Left colon (tissue), 2 donors: ENCODE data around the gene RAB20. TPM values are rescaled to one million over a fixed set of nuclear protein-coding genes. Genes with fewer than 3 reads are reported as not detected.
"Not testable (repeated sequence)": the region's sequence is repeated elsewhere in the genome, so short reads cannot be mapped to it uniquely, and the experiment has no call there.

ENCODE experiments used
- ATAC-seq: fragments of 200-7000 bp; cut with Tn5 transposase; one replicate; pipeline ENCODE4 v1.9.1; 2020; ENCODE audit warnings: mild to moderate bottlenecking, moderate library complexity
- DNase-seq, 2 donors: peaks; one replicate each; pipeline ENCODE4 v3.0.0-alpha.2; 2020
- intact Hi-C, 2 donors: fragments of 100-400 bp; cut with DNase I in 1 of 2; cut with micrococcal nuclease in 1 of 2; formaldehyde crosslinking; loops; one replicate each; pipeline versions ENCODE4 v1.11.2 to v1.14.0; 2022; cut with DNase I, micrococcal nuclease
- total RNA-seq, 2 donors: library from RNA; stranded (reverse); fragmentation: NEBNext Ultra II Directional; extraction: Animal tissue kit (Norgen Biotek cat#: 25700); gene quantifications; one replicate each; pipeline ENCODE4 v1.2.1, GENCODE V29; 2021
- donor health status: DM: no; HTN: no; CAD: no.
- donor health status: DM: yes; HTN: yes; CAD: no.

Gene RAB20
- total RNA-seq, 2 donors from 2014 or later = 37.1 to 53.5 TPM

DNA sequence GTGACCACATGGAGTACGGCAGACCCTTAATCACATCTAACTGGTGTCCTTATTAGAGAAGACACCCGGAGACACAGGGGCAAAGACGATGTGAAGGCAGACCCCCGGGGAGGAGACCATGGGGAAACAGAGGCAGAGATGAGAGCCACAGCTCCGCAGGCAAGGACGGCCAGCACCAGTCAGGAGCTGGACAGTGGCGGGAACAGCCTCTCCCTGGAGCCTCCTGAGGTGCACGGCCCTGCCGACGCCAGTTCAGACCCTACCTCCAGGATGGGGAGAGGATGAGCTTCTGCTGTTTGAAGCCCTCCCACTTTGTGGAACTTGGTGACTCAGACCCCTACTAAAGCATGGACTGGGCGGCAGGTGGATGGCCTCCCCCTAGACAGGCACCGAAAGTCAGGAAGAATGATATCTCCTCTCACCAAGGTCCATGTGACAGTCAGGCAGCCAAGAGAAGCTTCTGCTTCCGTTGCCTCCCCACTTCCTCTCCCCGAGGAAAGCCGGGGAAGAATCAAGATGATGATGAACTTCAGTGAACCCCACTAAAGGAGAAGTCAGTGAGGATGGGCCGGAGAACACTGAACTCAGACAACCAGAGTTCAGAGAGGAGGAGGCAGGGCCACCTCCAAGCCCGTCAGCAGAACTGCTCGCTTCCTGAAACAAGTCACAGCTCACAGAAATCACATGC is 25.4 kb downstream of the RAB20 start:
- intact Hi-C loops = no loop called here
- ATAC-seq = peak; percentile 9
- peak in 1 of 2 donors; percentile 62 for DNase-seq

DNA sequence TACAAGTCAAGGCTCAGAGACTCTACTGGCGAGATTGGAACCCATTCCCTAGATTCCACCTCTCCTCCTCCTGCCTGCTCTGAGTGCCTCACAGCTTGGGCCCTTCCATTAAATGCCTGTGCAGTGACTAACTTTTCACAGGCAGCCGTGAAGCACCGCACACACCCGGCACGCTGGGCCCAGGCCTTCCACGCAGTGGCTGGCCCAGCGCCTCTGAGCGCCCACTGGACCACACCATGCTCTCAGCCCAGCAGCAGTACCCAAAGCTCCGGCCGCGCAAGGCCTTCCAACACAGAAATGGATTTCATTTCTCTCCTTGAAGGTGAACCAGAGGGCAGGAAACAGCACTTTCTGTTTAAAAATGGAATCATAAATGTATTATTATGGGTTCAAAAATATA is 26.0 kb downstream of the RAB20 start:
- no peak for ATAC-seq
- intact Hi-C loops = no loop called here
- DNase-seq = no peak

DNA sequence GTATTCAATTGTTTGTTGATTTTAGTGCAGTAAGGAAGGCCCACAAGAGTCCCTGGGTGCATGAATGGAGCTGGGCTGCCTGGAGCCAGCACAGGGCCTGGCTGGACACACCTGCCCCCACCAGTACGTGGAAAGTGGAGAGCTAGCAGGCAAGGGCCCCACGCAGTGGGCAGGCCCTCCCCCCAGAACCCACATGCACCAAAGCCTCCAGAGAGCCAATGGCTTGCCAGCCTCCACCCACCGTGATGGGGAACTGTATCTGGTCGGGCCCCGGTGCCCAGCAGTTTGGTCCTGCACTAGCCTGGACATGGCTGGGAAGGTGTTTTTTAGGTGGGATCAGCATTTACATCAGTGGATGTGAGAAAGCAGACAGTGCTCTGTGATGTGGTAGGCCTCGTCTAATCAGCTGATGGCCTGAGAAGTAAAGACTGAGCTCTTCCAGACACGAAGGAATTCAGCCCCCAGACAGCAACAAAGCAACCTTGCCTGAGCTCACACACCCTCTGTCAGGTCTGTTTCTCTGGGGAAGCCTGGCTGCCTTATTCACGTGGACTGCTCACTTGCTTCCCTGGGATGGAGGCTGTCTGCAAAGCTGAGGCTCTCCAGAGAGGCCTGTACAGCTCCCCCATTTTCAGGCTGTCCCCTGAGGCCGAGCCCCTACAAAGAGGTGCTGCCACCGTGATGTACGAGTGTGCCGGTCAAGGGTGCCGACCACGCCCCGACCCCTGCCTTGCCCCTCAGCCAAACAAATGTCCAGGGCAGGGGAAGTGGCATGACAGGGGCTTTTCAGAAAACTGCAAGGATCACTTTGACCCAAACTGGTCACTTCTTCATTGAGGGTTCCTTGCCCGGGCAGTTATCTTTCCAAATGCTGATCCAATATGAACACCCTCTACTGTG is 27.5 kb downstream of the RAB20 start:
- DNase-seq = no peak
- ATAC-seq = no peak
- intact Hi-C loops = no loop called here

DNA sequence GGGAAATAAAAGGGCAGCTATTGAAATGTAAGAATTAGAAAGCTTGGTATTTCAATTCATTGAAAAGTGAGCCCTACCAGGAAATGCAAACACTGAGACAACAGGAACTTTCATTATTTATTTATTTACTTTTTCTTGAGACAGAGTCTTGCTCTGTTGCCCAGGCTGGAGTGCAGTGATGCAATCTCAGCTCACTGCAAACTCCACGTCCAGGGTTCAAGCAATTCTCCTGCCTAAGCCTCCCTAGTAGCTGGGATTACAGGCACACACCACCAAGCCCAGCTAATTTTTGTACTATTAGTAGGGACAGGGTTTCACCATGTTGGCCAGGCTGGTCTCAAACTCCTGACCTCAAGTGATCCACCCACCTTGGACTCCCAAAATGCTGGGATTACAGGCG is 29.3 kb downstream of the RAB20 start:
- DNase-seq, ATAC-seq, intact Hi-C loops: not testable (repeated sequence)

DNA sequence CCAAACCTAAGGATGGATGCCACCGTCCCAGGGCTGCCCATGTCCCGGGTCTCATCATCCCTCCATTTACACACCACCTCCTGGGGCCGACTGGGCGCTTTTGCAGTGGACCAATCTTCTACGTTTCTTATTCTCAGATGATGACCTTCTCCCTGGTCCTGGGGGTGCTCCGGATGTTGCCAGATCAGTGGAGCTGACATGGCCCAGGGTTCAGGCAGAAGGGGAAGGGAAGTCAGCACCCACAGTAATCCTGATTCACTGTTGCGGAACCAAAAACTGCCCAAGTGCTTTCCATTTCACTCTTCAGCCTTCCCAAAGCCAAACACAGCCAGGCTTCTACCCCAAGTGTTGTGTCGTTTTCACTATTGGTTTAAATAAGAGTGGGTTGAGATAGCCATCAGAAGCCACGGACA is 29.8 kb downstream of the RAB20 start:
- intact Hi-C loops = no loop called here
- ATAC-seq = no peak
- no peak for DNase-seq

DNA sequence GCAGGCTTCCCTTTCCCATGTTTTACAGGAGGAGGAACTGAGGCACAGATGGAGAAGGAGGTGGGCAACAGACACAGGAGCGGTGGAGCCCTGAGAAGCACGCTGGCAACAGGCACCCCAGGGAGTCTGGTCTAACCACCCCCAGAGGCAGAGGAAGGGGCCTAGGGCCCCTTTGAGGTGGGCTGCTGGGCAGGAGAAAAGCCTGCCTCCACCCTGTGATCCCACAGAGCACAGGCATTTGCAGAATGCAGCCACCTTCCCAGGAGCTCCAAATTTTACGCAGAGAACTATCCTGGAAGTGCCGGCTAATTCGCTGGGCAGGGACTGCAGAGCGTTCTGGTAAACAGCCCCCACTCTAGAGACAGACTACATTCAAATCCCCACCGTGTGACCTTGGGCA is 30.4 kb downstream of the RAB20 start:
- intact Hi-C loops = no loop called here

DNA sequence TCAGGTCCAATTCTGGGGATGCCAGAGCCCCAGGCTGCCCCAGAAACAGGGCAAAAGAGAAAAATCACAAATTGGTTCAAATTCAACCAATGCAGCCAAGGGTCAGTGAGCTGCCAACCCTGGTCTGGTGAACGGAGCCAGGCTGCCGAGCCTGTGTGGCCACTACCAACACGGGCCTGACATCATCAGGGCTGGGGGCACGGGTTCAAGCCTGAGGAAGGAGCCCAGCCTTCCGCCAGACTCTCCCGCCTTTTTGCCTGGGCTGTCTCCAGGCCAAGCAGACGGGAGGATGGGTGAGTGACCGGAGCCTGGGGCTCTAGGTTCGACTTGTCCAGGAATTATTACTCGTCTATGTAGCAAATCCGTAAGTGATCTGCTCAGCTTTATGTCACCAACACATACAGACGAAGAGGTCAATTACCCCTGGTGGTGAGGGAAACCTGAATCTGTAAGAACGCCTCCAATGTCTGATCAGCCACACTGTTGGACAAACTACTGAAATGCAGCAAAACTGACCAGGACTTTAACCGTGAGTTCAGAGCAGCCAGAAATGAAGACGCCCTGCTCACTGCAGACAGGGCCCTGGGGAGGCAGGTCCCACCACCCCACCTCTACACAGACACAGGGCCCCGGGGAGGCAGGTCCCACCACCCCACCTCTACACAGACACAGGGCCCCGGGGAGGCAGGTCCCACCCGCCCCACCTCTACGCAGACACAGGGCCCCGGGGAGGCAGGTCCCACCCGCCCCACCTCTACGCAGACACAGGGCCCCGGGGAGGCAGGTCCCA is 31.8 kb downstream of the RAB20 start:
- no peak for ATAC-seq
- DNase-seq = no peak
- intact Hi-C loops = no loop called here

More for the DNA sequence above, 30.4 kb downstream of the RAB20 start:
- DNase-seq = no peak
- ATAC-seq = no peak

DNA sequence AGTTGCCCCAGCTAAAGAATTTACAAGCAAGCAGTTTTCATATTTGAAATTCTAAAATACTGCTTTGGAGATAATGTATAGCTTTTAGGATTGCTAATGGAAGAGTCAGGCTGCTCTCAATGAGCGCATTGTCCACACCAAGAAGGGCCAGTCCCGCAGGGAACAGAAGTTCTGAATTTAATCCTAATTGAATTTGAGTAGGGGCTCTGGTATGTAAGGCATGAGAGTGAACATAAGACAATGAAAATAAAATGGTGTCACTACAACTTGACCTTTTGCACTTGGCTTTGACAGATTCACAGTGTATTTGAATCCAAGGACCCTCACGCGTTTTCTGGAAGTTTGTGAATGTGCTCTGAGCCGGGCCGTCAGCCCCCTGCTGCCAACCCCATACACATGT is 32.6 kb downstream of the RAB20 start:
- intact Hi-C loops = no loop called here
- no peak for DNase-seq
- ATAC-seq = no peak

DNA sequence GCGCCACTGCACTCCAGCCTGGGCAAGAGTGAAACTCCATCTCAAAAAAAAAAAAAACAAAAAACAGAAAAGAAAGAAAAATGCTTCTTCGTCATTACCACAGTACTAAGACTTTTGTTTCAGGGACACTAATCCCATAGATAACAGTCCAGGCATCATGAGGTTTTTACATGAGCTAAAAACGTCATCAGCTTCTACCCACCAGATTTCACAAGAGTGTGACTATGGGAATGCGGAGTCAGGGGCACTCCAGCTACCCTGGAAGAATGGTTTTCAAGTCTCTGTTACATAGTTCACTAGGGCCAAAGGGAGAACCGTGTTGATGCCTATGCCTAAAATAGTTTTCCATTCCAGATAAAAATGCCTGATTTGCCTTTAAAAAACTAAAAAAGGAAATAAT is 33.2 kb downstream of the RAB20 start:
- no peak for DNase-seq
- no peak for ATAC-seq
- intact Hi-C loops = no loop called here

DNA sequence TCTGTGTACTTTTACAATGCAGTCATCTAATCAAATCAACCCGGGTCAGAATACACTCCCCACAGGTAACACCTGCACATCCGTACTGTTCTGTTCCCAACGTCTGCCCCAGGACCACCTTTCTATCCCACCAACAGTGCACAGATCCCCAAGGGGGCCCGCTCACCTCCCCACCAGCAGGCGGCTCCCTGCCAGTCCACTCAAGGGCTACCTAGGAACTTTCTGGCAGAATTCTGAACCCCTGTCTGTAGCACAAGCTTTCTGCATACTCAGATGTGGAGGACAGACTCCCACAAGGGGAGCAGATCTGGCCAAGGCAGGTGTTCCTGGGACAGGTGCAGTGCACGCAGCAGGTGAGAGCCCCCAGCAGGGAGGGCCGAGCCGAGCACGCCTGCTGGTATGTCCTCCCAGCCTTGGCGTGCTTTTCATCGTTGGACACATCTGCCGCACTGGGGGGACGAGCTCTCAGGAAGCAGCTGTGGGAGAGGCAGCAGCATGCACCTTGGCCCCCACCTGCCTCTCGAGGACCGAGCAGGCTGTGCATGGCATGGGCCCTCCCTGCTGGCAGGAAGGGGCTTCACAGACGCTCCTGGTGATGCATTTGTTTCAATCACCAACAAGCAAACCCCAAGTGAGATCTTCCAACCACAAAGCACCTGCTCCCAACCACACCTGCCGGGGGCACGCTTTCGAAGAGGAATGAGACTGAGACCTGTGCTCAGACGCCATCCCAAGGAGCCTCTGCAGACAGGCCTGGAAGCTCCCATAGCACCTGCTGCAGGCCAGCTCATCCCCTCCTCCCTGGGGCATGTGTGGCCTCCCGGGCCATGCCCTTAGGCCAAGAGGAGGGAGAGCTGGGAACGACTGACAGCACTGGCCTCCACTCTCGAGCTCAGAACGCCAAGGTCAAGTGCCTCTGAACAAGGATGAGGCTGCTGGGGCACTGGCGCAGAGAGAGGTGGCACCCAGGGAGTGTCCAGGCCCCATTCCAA is 35.9 kb downstream of the RAB20 start:
- DNase-seq (peak; percentile 44 to 70), ATAC-seq (peak; percentile 49)
- intact Hi-C loops = no loop called here

DNA sequence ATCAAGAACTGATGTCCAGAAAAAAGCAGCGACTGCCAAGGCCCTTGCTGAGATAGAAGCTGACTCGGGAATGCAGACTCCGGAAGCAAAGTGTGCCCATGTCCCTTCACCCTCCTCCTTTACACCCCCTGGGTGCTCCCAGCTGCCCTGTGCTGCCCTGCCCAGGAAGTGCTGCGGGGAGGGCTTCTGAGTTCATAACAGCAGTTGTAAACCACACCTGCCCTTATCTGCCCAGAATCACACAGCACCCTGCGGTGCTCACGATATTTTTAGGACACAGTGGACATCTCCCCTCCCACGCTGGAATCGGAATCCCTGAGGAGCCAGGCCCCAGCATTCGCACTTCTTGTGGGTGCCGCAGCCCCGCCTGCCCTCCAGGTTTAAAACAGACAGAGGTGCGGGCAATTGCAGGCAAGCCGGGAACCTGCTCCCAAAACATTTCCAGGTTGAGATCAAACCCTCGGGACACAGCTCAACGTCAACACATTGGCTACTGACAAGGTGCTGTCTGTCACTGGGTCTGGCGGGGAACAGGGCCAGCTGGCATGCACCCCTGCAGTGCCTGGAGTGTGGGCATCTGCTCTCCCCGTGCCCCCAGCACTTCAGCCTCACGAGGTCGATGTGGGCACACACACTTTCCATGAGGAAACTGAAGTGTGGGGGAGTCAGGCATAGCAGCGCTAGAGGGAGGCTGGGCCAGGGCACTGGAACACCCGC is 36.8 kb downstream of the RAB20 start:
- DNase-seq = peak; percentile 81 to 92
- intact Hi-C loops = no loop called here
- ATAC-seq = peak; percentile 75

DNA sequence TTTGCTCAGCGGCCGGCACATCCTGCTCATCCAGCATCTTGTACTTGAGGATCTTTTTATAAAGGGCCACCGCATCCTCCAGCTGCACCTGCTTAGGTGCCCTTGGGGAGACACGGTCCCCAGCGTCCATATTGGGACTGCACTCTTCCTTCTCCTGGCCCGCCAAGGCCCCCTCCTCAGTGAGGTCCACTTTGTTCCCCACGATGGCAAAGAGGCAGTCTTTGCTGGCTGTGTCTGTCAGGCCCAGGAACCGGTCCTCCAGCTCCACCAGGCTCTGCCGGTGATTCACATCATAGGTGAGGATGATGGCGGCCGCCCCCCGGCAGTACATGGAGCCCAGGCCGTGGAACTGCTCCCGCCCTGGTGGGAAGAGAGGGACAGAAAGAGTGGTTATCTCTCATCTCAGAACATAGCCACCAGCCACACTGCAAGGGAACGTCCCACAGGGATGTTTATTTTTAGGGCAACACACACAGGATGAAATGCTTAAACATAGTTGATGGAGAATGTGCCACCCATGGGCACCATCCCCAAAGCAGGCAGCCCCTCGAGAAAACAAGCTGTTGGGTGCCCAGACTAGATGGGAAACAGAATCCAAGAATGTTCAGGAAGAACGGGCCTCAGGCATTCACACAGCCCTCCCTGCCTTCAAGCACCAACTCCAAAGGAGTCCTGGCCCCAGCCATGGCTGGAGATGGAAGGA is 37.5 kb downstream of the RAB20 start:
- no peak for DNase-seq
- ATAC-seq = no peak
- intact Hi-C loops = no loop called here

DNA sequence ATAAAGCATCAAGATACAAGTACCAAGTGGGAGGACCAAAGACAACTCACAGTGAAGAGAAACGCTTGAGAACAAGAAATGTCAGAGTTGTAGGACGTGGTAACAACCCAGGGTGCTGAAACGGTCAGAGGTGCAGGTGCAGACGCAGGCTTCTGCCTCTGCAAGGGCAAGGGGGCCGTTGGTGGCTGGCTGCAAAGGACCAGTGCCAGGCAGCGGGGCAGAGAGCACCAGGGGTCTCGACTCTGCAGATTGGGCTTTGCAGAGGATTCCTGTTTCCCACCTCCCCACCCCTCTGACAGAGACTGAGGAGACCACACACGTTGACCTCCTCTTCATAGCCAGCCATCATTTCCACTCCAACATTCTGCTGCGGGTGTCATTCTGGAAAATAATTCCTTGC is 38.3 kb downstream of the RAB20 start:
- ATAC-seq (no peak), DNase-seq (no peak)
- intact Hi-C loops = no loop called here

DNA sequence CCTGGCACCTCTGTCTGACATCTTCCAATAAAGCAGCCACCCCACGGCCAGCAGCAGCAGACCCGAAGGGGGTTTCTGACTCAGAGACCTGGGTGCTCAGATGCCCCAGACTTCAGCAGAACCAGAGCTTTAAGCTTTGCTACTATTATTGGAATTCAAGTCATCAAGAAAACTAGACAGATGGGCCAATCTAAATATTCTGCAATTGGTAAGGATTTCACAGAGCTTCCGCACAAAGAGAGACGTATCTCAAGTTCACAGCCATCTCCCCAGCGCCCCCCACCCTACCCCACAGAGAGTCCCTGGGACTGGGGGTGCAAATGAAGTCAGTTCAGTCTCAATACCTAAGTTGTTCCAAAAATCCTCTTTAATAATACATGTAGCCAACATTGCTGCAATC is 38.8 kb downstream of the RAB20 start:
- intact Hi-C loops = no loop called here
- no peak for DNase-seq
- no peak for ATAC-seq

DNA sequence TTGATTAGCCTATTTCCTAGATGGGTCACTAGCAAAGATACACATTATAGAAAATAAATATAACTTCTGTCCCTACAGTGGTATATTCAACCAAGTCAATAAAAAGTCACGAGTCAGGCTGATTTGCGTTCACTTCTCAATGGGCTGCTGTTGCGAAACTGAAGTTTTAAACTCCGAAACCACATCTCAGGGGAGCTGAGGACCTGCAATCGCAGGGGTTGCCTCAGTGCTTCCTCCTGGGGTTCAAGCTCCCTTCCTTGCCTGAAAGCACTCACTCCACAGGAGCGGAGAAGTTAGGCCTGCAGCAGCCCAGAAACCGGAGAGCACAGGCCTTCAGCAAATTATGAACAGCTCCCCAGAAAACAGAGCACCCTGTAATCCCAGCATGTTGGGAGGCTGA is 39.6 kb downstream of the RAB20 start:
- ATAC-seq = no peak

DNA sequence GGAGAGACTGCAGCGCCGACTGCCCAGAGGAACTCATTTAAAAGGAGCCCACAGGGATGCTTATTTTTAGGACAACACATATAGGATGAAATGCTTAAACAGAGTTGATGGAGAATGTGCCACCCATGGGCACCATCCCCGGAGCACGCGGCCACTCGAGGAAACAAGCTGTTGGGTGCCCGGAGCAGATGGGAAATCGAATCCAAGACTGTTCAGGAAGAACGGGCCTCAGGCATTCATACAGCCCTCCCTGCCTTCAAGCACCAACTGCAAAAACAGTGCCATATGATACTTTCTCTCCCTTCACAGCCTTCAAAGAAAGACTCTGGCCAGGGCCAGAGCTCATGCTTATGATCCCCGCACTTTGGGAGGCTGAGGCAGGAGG is 40.2 kb downstream of the RAB20 start:
- no peak for ATAC-seq
- intact Hi-C loops = no loop called here
- DNase-seq = no peak

More for the DNA sequence above, 39.6 kb downstream of the RAB20 start:
- intact Hi-C loops = no loop called here
- DNase-seq = no peak
